Measurements from ENCODE around the gene KCNMB1. TPM values are rescaled to one million over a fixed set of nuclear protein-coding genes. Genes with fewer than 3 reads are reported as not detected.

Gene KCNMB1
- total RNA-seq, 4 donors from 2014 or later: 0.07 to 0.09 TPM; not detected in 2

DNA sequence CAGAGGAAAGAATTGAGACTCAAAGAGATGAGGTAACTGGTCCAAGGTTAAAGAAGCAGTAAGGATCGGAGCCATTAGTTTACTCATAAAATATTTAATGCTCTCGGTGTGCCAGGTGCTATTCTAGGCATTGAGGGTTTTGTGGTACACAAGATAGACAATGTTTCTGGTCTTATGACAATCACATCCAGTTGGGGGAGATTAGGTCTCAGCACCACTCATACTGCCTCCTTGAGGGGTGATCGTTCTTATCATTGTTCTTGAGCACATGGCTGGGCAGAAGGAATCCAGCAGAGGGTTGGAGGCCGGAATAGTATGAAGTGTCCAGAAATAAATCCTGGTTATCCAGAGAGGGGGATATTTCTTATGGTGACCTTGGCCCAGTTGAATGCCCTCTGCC lies 50.9 kb downstream of the KCNMB1 start:
- H3K4me3 ChIP-seq: no peak overlapping the region
- in situ Hi-C loops (cut with MboI; ENCODE audit: low sequenced_read_pairs in 4 of 4) (no loop called here), intact Hi-C loops (cut with DNase I; ENCODE audit: low total_unique reads) (loop anchor here (5.0 kb wide), 2 partner anchors 71 to 111 kb away; no protein-coding TSS in a partner anchor)
- no peak for TF ChIP-seq POLR2A (IDR thresholded peaks at IDR 0.05)
- TF ChIP-seq, protein P1, sequence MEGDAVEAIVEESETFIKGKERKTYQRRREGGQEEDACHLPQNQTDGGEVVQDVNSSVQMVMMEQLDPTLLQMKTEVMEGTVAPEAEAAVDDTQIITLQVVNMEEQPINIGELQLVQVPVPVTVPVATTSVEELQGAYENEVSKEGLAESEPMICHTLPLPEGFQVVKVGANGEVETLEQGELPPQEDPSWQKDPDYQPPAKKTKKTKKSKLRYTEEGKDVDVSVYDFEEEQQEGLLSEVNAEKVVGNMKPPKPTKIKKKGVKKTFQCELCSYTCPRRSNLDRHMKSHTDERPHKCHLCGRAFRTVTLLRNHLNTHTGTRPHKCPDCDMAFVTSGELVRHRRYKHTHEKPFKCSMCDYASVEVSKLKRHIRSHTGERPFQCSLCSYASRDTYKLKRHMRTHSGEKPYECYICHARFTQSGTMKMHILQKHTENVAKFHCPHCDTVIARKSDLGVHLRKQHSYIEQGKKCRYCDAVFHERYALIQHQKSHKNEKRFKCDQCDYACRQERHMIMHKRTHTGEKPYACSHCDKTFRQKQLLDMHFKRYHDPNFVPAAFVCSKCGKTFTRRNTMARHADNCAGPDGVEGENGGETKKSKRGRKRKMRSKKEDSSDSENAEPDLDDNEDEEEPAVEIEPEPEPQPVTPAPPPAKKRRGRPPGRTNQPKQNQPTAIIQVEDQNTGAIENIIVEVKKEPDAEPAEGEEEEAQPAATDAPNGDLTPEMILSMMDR (IDR thresholded peaks at IDR 0.05 in 4 of 5, conservative IDR thresholded peaks at IDR 0.05 in 1 of 5): no peak
- no peaks in the 10 kb centered on the region for H3K27me3 ChIP-seq
- no peaks in the 10 kb centered on the region for H3K36me3 ChIP-seq
- no peak overlapping the region for H3K27ac ChIP-seq
- no peak for DNase-seq
- ATAC-seq: no peak
- H3K9me3 ChIP-seq: no peaks in the 10 kb centered on the region
- H3K4me1 ChIP-seq: no peaks in the 10 kb centered on the region

DNA sequence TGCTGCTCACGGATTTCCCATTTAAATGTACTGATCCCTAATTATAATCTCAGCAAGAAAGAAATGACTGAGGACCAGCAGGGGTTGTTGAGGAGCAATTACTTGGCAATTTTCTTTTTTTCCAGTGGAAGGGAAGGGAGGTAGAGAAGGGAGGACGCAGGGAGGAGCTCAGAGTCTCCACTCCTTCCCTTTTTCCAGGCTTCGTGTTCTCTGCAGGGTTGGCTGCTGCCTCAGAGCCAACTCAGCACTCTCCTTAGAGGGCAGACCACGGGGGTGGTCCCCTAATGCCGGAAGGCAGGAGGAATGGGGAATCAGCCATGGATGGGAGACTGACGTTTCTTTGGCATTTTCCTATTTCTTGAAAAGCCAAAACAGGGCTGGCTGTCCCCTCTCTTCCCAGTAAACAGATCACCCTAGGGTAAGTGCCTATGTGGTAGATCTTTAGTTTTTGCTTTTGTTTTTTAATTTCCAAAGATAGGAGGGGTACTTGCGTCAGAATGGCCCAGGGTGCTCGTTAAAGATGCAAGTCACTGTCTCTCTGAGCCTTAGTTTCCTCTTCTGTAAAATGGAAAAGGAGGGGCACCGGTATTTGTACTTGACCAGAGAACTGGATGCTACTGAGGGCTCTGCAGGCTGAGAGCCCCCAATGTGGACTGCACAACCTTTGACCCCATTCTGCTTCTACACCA lies 52.0 kb downstream of the KCNMB1 start:
- ATAC-seq (no peak), DNase-seq (no peak)
- H3K36me3 ChIP-seq: no peaks in the 10 kb centered on the region
- no peaks in the 10 kb centered on the region for H3K9me3 ChIP-seq
- H3K27ac ChIP-seq: no peak overlapping the region
- no peaks in the 10 kb centered on the region for H3K4me1 ChIP-seq
- in situ Hi-C loops (cut with MboI; ENCODE audit: low sequenced_read_pairs in 4 of 4): no loop called here
- H3K27me3 ChIP-seq: no peaks in the 10 kb centered on the region
- no peak overlapping the region for H3K4me3 ChIP-seq
- TF ChIP-seq, protein P1 (IDR thresholded peaks at IDR 0.05 in 4 of 5, conservative IDR thresholded peaks at IDR 0.05 in 1 of 5): no peak
- TF ChIP-seq POLR2A (IDR thresholded peaks at IDR 0.05): no peak
- intact Hi-C loops (cut with DNase I; ENCODE audit: low total_unique reads): loop anchor here (5.0 kb wide), 2 partner anchors 70 to 110 kb away; no protein-coding TSS in a partner anchor

DNA sequence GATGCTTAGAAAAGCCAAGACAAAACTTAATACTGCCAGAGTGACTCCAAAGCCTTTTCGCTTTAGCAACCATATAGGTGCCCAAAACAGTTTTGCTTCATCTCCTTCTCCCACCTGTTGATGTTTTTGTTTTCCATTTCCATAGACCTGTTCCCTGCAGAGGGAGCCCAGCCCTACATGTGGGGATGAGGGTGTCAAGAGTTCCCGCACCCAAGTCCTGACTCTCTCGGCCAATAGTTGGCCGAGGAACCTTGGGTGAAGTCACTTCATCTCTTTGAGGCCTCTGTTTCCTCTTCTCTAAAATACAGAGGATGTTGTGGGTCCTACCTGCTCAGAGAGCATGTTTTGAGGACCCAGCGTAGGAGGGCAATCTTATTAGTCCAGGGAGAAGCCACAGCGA lies 53.1 kb downstream of the KCNMB1 start:
- Histone ChIP-seq H3K4me3 (no peak overlapping the region), H3K27me3 (no peaks in the 10 kb centered on the region), H3K4me1 (no peaks in the 10 kb centered on the region), H3K36me3 (no peaks in the 10 kb centered on the region), H3K27ac (no peak overlapping the region), H3K9me3 (no peaks in the 10 kb centered on the region)
- no peak for ATAC-seq
- intact Hi-C loops (cut with DNase I; ENCODE audit: low total_unique reads) (loop anchor here (5.0 kb wide), 2 partner anchors 69 to 109 kb away; no protein-coding TSS in a partner anchor), in situ Hi-C loops (cut with MboI; ENCODE audit: low sequenced_read_pairs in 4 of 4) (no loop called here)
- DNase-seq: no peak
- no peak for TF ChIP-seq POLR2A (IDR thresholded peaks at IDR 0.05)
- TF ChIP-seq, protein P1 (IDR thresholded peaks at IDR 0.05 in 4 of 5, conservative IDR thresholded peaks at IDR 0.05 in 1 of 5): no peak

DNA sequence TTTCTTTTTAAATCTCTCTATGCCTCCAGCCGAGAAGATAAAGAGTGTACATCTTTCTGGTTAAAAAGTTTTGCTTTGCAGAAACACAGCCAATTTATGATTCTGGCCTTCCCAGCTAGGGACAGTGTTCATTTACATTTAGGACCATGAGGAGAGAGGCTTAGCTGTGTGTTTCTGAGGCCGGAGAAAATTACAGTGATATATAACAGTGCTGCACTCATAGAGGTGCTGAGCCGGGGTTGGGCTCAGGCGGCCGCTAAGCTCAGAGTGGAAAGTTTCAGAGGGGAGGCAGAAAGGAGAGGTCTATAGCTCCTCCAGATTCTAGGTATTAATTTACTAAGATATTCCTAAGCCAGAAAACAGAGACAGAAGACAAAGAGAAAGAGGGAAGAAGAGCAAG lies 54.5 kb downstream of the KCNMB1 start:
- no peaks in the 10 kb centered on the region for H3K9me3 ChIP-seq
- DNase-seq (no peak), ATAC-seq (no peak)
- no peaks in the 10 kb centered on the region for H3K27me3 ChIP-seq
- no peak overlapping the region for H3K27ac ChIP-seq
- TF ChIP-seq, protein P1 (IDR thresholded peaks at IDR 0.05 in 4 of 5, conservative IDR thresholded peaks at IDR 0.05 in 1 of 5): no peak
- TF ChIP-seq POLR2A (IDR thresholded peaks at IDR 0.05): no peak
- in situ Hi-C loops (cut with MboI; ENCODE audit: low sequenced_read_pairs in 4 of 4): no loop called here
- intact Hi-C loops (cut with DNase I; ENCODE audit: low total_unique reads): loop anchor here (5.0 kb wide), 3 partner anchors 37 to 107 kb away; partner anchors contain the start of gene LCP2
- no peak overlapping the region for H3K4me3 ChIP-seq
- H3K36me3 ChIP-seq: no peaks in the 10 kb centered on the region
- peaks cover 0 to 3% of the 10 kb centered on the region in 2 donors for H3K4me1 ChIP-seq
